ENCODE data around the gene CAMKMT.

CAMKMT gene

GRCh38 chr2:44635725-44636124 lies 274.0 kb downstream of the CAMKMT start:
- POLR2A ChIA-PET, result no interaction called here
- Histone ChIP-seq H3K9me3 (ENCODE audit: control extremely low read depth in 1 of 5, control insufficient read depth in 4 of 5, insufficient read depth in 2 of 5, low read depth in 1 of 5, low read length in 4 of 5) (peaks cover 0 to 16% (median 3%) of the 10 kb centered on the region in 5 experiments), H3K4me1 (ENCODE audit: control extremely low read depth in 1 of 4, control insufficient read depth in 4 of 4, insufficient read depth in 4 of 4, low read length in 3 of 4) (no peaks in the 10 kb centered on the region), H3K4me3 (ENCODE audit: control insufficient read depth in 1 of 7, extremely low read depth in 1 of 7, insufficient read depth in 4 of 7, low read depth in 2 of 7, low read length in 6 of 7) (no peak overlapping the region), H3K36me3 (ENCODE audit: control insufficient read depth in 4 of 4, insufficient read depth in 4 of 4, low read length in 3 of 4) (no peaks in the 10 kb centered on the region), H3K27me3 (replicated peaks in 2 of 5; ENCODE audit: control insufficient read depth in 4 of 5, insufficient read depth in 5 of 5, low read length in 4 of 5) (no peaks in the 10 kb centered on the region), H3K27ac (ENCODE audit: insufficient read depth in 1 of 2, low read depth in 1 of 2, low read length in 2 of 2, poor library complexity in 1 of 2, severe bottlenecking in 2 of 2) (no peak overlapping the region)
- no peak for DNase-seq
- no CpG with 5 or more reads among the region's 2 CpGs for WGBS (ENCODE audit: insufficient coverage)
- CTCF ChIA-PET, result no interaction called here

DNA sequence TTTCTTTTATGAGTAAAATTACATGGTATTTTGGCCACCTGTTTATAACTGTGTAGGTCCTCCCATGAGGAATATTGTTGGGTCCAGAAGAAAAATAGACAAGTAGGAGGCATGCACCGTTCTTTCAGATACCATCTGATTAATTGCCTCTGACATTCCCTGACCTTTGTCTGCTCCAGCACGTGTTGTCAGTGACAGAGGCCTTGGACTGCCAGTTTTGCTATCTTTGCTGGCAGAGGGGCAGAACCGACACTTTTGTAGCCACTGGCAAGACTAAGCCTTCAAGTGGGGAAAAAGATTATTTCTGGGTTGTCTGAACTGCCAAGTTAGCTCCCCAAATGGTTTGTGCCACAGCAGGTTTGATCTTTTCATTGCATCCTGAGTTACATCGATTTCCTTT lies 276.9 kb downstream of the CAMKMT start:
- Histone ChIP-seq H3K27ac (ENCODE audit: insufficient read depth in 1 of 2, low read depth in 1 of 2, low read length in 2 of 2, poor library complexity in 1 of 2, severe bottlenecking in 2 of 2) (no peak overlapping the region), H3K4me1 (ENCODE audit: control extremely low read depth in 1 of 4, control insufficient read depth in 4 of 4, insufficient read depth in 4 of 4, low read length in 3 of 4) (no peaks in the 10 kb centered on the region), H3K9me3 (ENCODE audit: control extremely low read depth in 1 of 5, control insufficient read depth in 4 of 5, insufficient read depth in 2 of 5, low read depth in 1 of 5, low read length in 4 of 5) (peaks cover 0 to 8% (median 0%) of the 10 kb centered on the region in 5 experiments), H3K4me3 (ENCODE audit: control insufficient read depth in 1 of 7, extremely low read depth in 1 of 7, insufficient read depth in 4 of 7, low read depth in 2 of 7, low read length in 6 of 7) (no peak overlapping the region), H3K27me3 (replicated peaks in 2 of 5; ENCODE audit: control insufficient read depth in 4 of 5, insufficient read depth in 5 of 5, low read length in 4 of 5) (no peaks in the 10 kb centered on the region), H3K36me3 (ENCODE audit: control insufficient read depth in 4 of 4, insufficient read depth in 4 of 4, low read length in 3 of 4) (no peaks in the 10 kb centered on the region)
- WGBS (ENCODE audit: insufficient coverage), result 92% methylated on average over 4 of the region's 4 CpGs
- DNase-seq, result peak in 1 of 3 donors; percentile 7
- ChIA-PET POLR2A (no interaction called here), CTCF (no interaction called here)

DNA sequence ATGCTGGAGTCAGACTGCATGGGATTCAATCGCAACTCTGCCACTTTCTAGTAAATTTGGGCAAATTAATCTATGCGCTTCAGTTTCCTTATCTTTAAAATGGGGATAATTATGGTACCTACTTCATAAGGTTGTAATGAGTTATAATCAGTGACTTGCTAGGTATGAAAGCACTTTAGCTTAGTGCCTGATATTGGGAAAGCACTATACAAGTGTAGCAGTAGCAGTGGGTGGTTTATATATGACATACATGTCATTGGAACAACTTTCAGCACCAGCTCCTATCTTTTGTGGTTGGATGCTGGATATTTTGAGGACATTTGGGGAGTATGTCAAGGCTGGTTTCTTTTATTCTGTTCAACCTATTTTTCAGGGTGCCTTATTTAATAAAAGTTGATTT lies 277.7 kb downstream of the CAMKMT start:
- ChIA-PET POLR2A (no interaction called here), CTCF (no interaction called here)
- WGBS (ENCODE audit: insufficient coverage), result 94% methylated on average over 2 of the region's 2 CpGs
- no peaks in the 10 kb centered on the region for H3K36me3 ChIP-seq (ENCODE audit: control insufficient read depth in 4 of 4, insufficient read depth in 4 of 4, low read length in 3 of 4)
- H3K4me3 ChIP-seq (ENCODE audit: control insufficient read depth in 1 of 7, extremely low read depth in 1 of 7, insufficient read depth in 4 of 7, low read depth in 2 of 7, low read length in 6 of 7), result no peak overlapping the region
- peaks cover 0 to 6% (median 0%) of the 10 kb centered on the region in 5 experiments for H3K9me3 ChIP-seq (ENCODE audit: control extremely low read depth in 1 of 5, control insufficient read depth in 4 of 5, insufficient read depth in 2 of 5, low read depth in 1 of 5, low read length in 4 of 5)
- H3K27ac ChIP-seq (ENCODE audit: insufficient read depth in 1 of 2, low read depth in 1 of 2, low read length in 2 of 2, poor library complexity in 1 of 2, severe bottlenecking in 2 of 2), result no peak overlapping the region
- no peaks in the 10 kb centered on the region for H3K4me1 ChIP-seq (ENCODE audit: control extremely low read depth in 1 of 4, control insufficient read depth in 4 of 4, insufficient read depth in 4 of 4, low read length in 3 of 4)
- no peak for DNase-seq
- H3K27me3 ChIP-seq (replicated peaks in 2 of 5; ENCODE audit: control insufficient read depth in 4 of 5, insufficient read depth in 5 of 5, low read length in 4 of 5), result no peaks in the 10 kb centered on the region

DNA sequence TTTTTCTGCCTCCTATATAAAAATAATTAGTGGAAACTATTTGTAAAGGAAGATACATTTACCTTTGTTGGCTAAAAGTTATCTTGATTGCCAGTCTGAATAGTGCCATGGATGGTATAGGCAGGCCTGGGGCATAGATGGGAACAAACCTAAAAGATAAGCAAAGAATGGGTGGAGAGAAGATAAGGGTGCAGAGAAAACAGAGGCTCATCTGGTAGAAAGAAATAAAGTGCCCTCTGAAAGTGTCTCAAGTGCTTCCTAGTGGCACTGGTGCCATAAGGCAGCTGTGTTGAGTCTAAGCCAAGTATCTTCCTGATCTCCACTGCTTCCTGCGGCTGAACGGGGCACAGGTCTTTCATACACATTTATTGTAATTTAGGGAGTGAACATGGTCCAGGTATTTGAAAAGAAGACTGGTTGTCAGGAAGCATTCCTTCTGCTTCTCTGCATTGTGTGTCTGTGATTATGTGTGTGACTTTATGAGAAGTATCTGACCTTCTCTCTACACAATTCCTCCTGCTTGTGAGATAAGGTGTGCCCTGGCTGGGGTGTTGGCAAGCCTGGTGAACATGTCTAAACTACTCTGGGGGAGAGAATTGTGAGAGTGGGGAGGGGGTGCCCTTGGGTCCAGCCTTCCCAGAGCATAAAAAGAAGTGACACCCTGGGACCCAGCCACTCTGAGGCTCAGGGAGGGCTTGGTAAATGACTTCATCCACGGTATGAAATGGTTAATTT lies 280.5 kb downstream of the CAMKMT start:
- Histone ChIP-seq H3K27ac (ENCODE audit: insufficient read depth in 1 of 2, low read depth in 1 of 2, low read length in 2 of 2, poor library complexity in 1 of 2, severe bottlenecking in 2 of 2) (no peak overlapping the region), H3K27me3 (replicated peaks in 2 of 5; ENCODE audit: control insufficient read depth in 4 of 5, insufficient read depth in 5 of 5, low read length in 4 of 5) (no peaks in the 10 kb centered on the region), H3K4me3 (ENCODE audit: control insufficient read depth in 1 of 7, extremely low read depth in 1 of 7, insufficient read depth in 4 of 7, low read depth in 2 of 7, low read length in 6 of 7) (no peak overlapping the region), H3K36me3 (ENCODE audit: control insufficient read depth in 4 of 4, insufficient read depth in 4 of 4, low read length in 3 of 4) (no peaks in the 10 kb centered on the region), H3K4me1 (ENCODE audit: control extremely low read depth in 1 of 4, control insufficient read depth in 4 of 4, insufficient read depth in 4 of 4, low read length in 3 of 4) (no peaks in the 10 kb centered on the region), H3K9me3 (ENCODE audit: control extremely low read depth in 1 of 5, control insufficient read depth in 4 of 5, insufficient read depth in 2 of 5, low read depth in 1 of 5, low read length in 4 of 5) (no peaks in the 10 kb centered on the region)
- 92% methylated on average over 2 of the region's 3 CpGs for WGBS (ENCODE audit: insufficient coverage)
- CTCF ChIA-PET, result no interaction called here
- POLR2A ChIA-PET, result no interaction called here
- DNase-seq, result no peak

DNA sequence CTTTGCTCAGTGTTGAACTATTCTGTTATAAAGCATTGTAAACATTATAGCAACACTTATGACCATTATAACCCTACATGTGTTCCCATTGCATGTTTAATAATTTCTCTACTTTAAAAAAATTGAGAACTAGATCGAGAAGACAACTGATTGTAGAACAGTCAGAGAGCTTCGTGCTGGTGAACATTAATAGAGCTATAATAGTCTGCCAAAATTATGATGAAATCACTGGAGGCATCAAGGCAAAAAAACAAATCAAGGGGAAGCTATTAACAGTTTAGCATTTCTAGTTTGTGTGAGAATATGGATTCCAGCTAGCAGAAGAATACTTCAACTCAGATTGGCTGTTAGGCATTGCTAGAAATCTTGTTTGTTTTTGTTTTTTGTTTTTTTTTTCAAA lies 284.2 kb downstream of the CAMKMT start:
- no peak for DNase-seq
- CTCF ChIA-PET, result interaction anchor here (0.6 kb wide), 1 partner anchor 550 kb away, joined by 3 read pairs; no protein-coding TSS in a partner anchor
- Histone ChIP-seq H3K36me3 (ENCODE audit: control insufficient read depth in 4 of 4, insufficient read depth in 4 of 4, low read length in 3 of 4) (no peaks in the 10 kb centered on the region), H3K9me3 (ENCODE audit: control extremely low read depth in 1 of 5, control insufficient read depth in 4 of 5, insufficient read depth in 2 of 5, low read depth in 1 of 5, low read length in 4 of 5) (no peaks in the 10 kb centered on the region), H3K27me3 (replicated peaks in 2 of 5; ENCODE audit: control insufficient read depth in 4 of 5, insufficient read depth in 5 of 5, low read length in 4 of 5) (no peaks in the 10 kb centered on the region), H3K4me1 (ENCODE audit: control extremely low read depth in 1 of 4, control insufficient read depth in 4 of 4, insufficient read depth in 4 of 4, low read length in 3 of 4) (no peaks in the 10 kb centered on the region), H3K4me3 (ENCODE audit: control insufficient read depth in 1 of 7, extremely low read depth in 1 of 7, insufficient read depth in 4 of 7, low read depth in 2 of 7, low read length in 6 of 7) (no peak overlapping the region), H3K27ac (ENCODE audit: insufficient read depth in 1 of 2, low read depth in 1 of 2, low read length in 2 of 2, poor library complexity in 1 of 2, severe bottlenecking in 2 of 2) (no peak overlapping the region)
- POLR2A ChIA-PET, result interaction anchor here (0.5 kb wide), 1 partner anchor 1871 kb away, joined by 3 read pairs; no protein-coding TSS in a partner anchor
- WGBS (ENCODE audit: insufficient coverage), result 100% methylated on average over 2 of the region's 2 CpGs

- no peaks in the 10 kb centered on the region for H3K27me3 ChIP-seq (replicated peaks in 2 of 5; ENCODE audit: control insufficient read depth in 4 of 5, insufficient read depth in 5 of 5, low read length in 4 of 5)
- POLR2A ChIA-PET, result no interaction called here
- H3K4me1 ChIP-seq (ENCODE audit: control extremely low read depth in 1 of 4, control insufficient read depth in 4 of 4, insufficient read depth in 4 of 4, low read length in 3 of 4), result no peaks in the 10 kb centered on the region
- CTCF ChIA-PET, result no interaction called here
- WGBS (ENCODE audit: insufficient coverage), result 100% methylated on average over 1 of the region's 2 CpGs
- no peak for DNase-seq
- H3K9me3 ChIP-seq (ENCODE audit: control extremely low read depth in 1 of 5, control insufficient read depth in 4 of 5, insufficient read depth in 2 of 5, low read depth in 1 of 5, low read length in 4 of 5), result no peaks in the 10 kb centered on the region
- no peaks in the 10 kb centered on the region for H3K36me3 ChIP-seq (ENCODE audit: control insufficient read depth in 4 of 4, insufficient read depth in 4 of 4, low read length in 3 of 4)
- no peak overlapping the region for H3K4me3 ChIP-seq (ENCODE audit: control insufficient read depth in 1 of 7, extremely low read depth in 1 of 7, insufficient read depth in 4 of 7, low read depth in 2 of 7, low read length in 6 of 7)
- H3K27ac ChIP-seq (ENCODE audit: insufficient read depth in 1 of 2, low read depth in 1 of 2, low read length in 2 of 2, poor library complexity in 1 of 2, severe bottlenecking in 2 of 2), result no peak overlapping the region
These were observed 287.6 kb downstream of the CAMKMT start for GRCh38 chr2:44649381-44649780.

- H3K27ac ChIP-seq (ENCODE audit: insufficient read depth in 1 of 2, low read depth in 1 of 2, low read length in 2 of 2, poor library complexity in 1 of 2, severe bottlenecking in 2 of 2), result no peak overlapping the region
- no peak overlapping the region for H3K4me3 ChIP-seq (ENCODE audit: control insufficient read depth in 1 of 7, extremely low read depth in 1 of 7, insufficient read depth in 4 of 7, low read depth in 2 of 7, low read length in 6 of 7)
- ChIA-PET CTCF (no interaction called here), POLR2A (no interaction called here)
- no CpG with 5 or more reads among the region's 1 CpG for WGBS (ENCODE audit: insufficient coverage)
- no peaks in the 10 kb centered on the region for H3K27me3 ChIP-seq (replicated peaks in 2 of 5; ENCODE audit: control insufficient read depth in 4 of 5, insufficient read depth in 5 of 5, low read length in 4 of 5)
- H3K9me3 ChIP-seq (ENCODE audit: control extremely low read depth in 1 of 5, control insufficient read depth in 4 of 5, insufficient read depth in 2 of 5, low read depth in 1 of 5, low read length in 4 of 5), result no peaks in the 10 kb centered on the region
- no peaks in the 10 kb centered on the region for H3K36me3 ChIP-seq (ENCODE audit: control insufficient read depth in 4 of 4, insufficient read depth in 4 of 4, low read length in 3 of 4)
- no peaks in the 10 kb centered on the region for H3K4me1 ChIP-seq (ENCODE audit: control extremely low read depth in 1 of 4, control insufficient read depth in 4 of 4, insufficient read depth in 4 of 4, low read length in 3 of 4)
- no peak for DNase-seq
These were observed 289.0 kb downstream of the CAMKMT start for GRCh38 chr2:44650796-44651195.
